ENCODE results near the gene SLC22A13.
"Not testable (repeated sequence)": the region's sequence is repeated elsewhere in the genome, so short reads cannot be mapped to it uniquely, and the experiment has no call there.

The SLC22A13 gene

GRCh38 chr3:38306941-38307340, 41.3 kb downstream of the SLC22A13 start:
- no peak for DNase-seq (ENCODE audit: low spot score)

- DNase-seq (ENCODE audit: low spot score): no peak
Measured at GRCh38 chr3:38307599-38307998, 42.0 kb downstream of the SLC22A13 start.

GRCh38 chr3:38308456-38308855, 42.8 kb downstream of the SLC22A13 start:
- no peak for DNase-seq (ENCODE audit: low spot score)

- DNase-seq (ENCODE audit: low spot score): no peak
Measured at GRCh38 chr3:38311476-38311875, 45.9 kb downstream of the SLC22A13 start.

- no peak for DNase-seq (ENCODE audit: low spot score)
Measured at GRCh38 chr3:38311941-38312340, 46.3 kb downstream of the SLC22A13 start.

GRCh38 chr3:38312356-38312755, 46.7 kb downstream of the SLC22A13 start:
- no peak for DNase-seq (ENCODE audit: low spot score)

- no peak for DNase-seq (ENCODE audit: low spot score)
Measured at GRCh38 chr3:38313263-38313662, 47.7 kb downstream of the SLC22A13 start.

GRCh38 chr3:38313695-38314094, 48.1 kb downstream of the SLC22A13 start:
- no peak for DNase-seq (ENCODE audit: low spot score)

- DNase-seq (ENCODE audit: low spot score): no peak
Measured at GRCh38 chr3:38314112-38314763, 48.6 kb downstream of the SLC22A13 start.

- DNase-seq (ENCODE audit: low spot score): no peak
Measured at GRCh38 chr3:38314764-38315487, 49.3 kb downstream of the SLC22A13 start.

GRCh38 chr3:38315488-38316230, 50.0 kb downstream of the SLC22A13 start:
- no peak for DNase-seq (ENCODE audit: low spot score)

- DNase-seq (ENCODE audit: low spot score): no peak
Measured at GRCh38 chr3:38316356-38317191, 51.0 kb downstream of the SLC22A13 start.

GRCh38 chr3:38317192-38317759, 51.7 kb downstream of the SLC22A13 start:
- no peak for DNase-seq (ENCODE audit: low spot score)

- DNase-seq (ENCODE audit: low spot score): no peak
Measured at GRCh38 chr3:38318766-38319671, 53.4 kb downstream of the SLC22A13 start.

GRCh38 chr3:38320638-38321037, 55.0 kb downstream of the SLC22A13 start:
- not testable (repeated sequence) for DNase-seq (ENCODE audit: low spot score)

- DNase-seq (ENCODE audit: low spot score): no peak
Measured at GRCh38 chr3:38323060-38323459, 57.4 kb downstream of the SLC22A13 start.

- no peak for DNase-seq (ENCODE audit: low spot score)
Measured at GRCh38 chr3:38325256-38325655, 59.6 kb downstream of the SLC22A13 start.

- DNase-seq (ENCODE audit: low spot score): no peak
Measured at GRCh38 chr3:38327335-38328009, 61.9 kb downstream of the SLC22A13 start.
